DND-41 (cell line): Measurements from ENCODE around the gene TAT.

ENCODE experiments used
- ATAC-seq: fragments of 200-7000 bp; cut with Tn5 transposase; 3 replicates; pipeline ENCODE4 v1.9.1; 2021; ENCODE audit warnings: low read depth; ENCODE audit not compliant: insufficient read depth
- DNase-seq: peaks from one replicate; pipeline ENCODE4 v3.0.0-alpha.2; 2020
- H2AFZ ChIP-seq: 2 replicates; pipeline ENCODE4 v1.6.0; 2012; ENCODE audit warnings: low read depth, low read length
- H3K27ac ChIP-seq: 2 replicates; pipeline ENCODE4 v1.5.1; 2012; ENCODE audit warnings: low read length, inconsistent platforms
- H3K27me3 ChIP-seq: fragments of 200-600 bp; sonication (generic); 2 replicates; pipeline ENCODE4 v1.6.0; 2012; ENCODE audit warnings: low read length, mild to moderate bottlenecking, inconsistent platforms; ENCODE audit not compliant: insufficient read depth, poor library complexity
- H3K36me3 ChIP-seq: 2 replicates; pipeline ENCODE4 v1.5.1; 2012; ENCODE audit warnings: low read length, inconsistent platforms; ENCODE audit not compliant: insufficient read depth
- H3K4me1 ChIP-seq: 2 replicates; pipeline ENCODE4 v1.5.1; 2012; ENCODE audit warnings: mild to moderate bottlenecking, low read length; ENCODE audit not compliant: insufficient read depth
- H3K4me2 ChIP-seq: 2 replicates; pipeline ENCODE4 v1.6.0; 2012; ENCODE audit warnings: mild to moderate bottlenecking, moderate library complexity, low read length, inconsistent platforms; ENCODE audit not compliant: insufficient read depth
- H3K4me3 ChIP-seq, 2 experiments: fragments of 200-600 bp in 1 of 2; shearing (Covaris generic) in 1 of 2; 2 replicates each; pipeline ENCODE4 v1.5.1; 2012 to 2016; ENCODE audit warnings: inconsistent platforms in 2 of 2, low read length in 2 of 2, mild to moderate bottlenecking in 2 of 2, low read depth in 1 of 2, moderate library complexity in 1 of 2
- H3K79me2 ChIP-seq: 2 replicates; pipeline ENCODE4 v1.6.0; 2012; ENCODE audit warnings: low read length, inconsistent platforms; ENCODE audit not compliant: insufficient read depth
- H3K9ac ChIP-seq: 2 replicates; pipeline ENCODE4 v1.6.0; 2012; ENCODE audit warnings: low read depth, mild to moderate bottlenecking, inconsistent platforms, low read length, moderate library complexity
- H3K9me3 ChIP-seq: 2 replicates; pipeline ENCODE4 v1.5.1; 2012; ENCODE audit warnings: low read length, moderate library complexity, mild to moderate bottlenecking, inconsistent platforms; ENCODE audit not compliant: insufficient read depth, severe bottlenecking
- H4K20me1 ChIP-seq: 2 replicates; pipeline ENCODE4 v1.6.0; 2012; ENCODE audit warnings: low read length; ENCODE audit not compliant: insufficient read depth
- CTCF ChIP-seq: IDR thresholded peaks from 2 replicates; pipeline ENCODE4 v1.5.1; 2012; ENCODE audit warnings: borderline replicate concordance, low read length, moderate library complexity, mild to moderate bottlenecking; ENCODE audit not compliant: poor library complexity, severe bottlenecking; ENCODE audit errors: extremely low read depth
- EZH2 ChIP-seq: IDR thresholded peaks from 3 replicates; pipeline ENCODE4 v1.6.1; 2012; ENCODE audit warnings: borderline replicate concordance, low read depth, mild to moderate bottlenecking, moderate library complexity, low read length, inconsistent platforms; ENCODE audit not compliant: severe bottlenecking

The TAT gene

GRCh38 chr16:71532366-71532765, 44.5 kb downstream of the TAT start:
- Histone ChIP-seq H3K4me2 (no peak overlapping the region), H3K4me1 (no peaks in the 10 kb centered on the region), H4K20me1 (peaks cover 1% of the 10 kb centered on the region; the same call in 1 of the 2 replicates), H3K9me3 (no peaks in the 10 kb centered on the region), H3K79me2 (no peaks in the 10 kb centered on the region), H3K4me3 (no peak overlapping the region), H3K27me3 (no peaks in the 10 kb centered on the region), H2AFZ (no peak overlapping the region), H3K36me3 (no peaks in the 10 kb centered on the region), H3K27ac (no peak overlapping the region), H3K9ac (no peak overlapping the region)
- no peak for ATAC-seq
- no peak for DNase-seq
- no peak for TF ChIP-seq CTCF
- TF ChIP-seq EZH2 = no peak

GRCh38 chr16:71528863-71529262, 48.0 kb downstream of the TAT start:
- Histone ChIP-seq H3K9me3 (no peaks in the 10 kb centered on the region), H3K36me3 (no peaks in the 10 kb centered on the region), H3K27ac (no peak overlapping the region), H3K4me3 (no peak overlapping the region), H4K20me1 (no peaks in the 10 kb centered on the region), H3K9ac (no peak overlapping the region), H2AFZ (no peak overlapping the region), H3K27me3 (peaks cover 4% of the 10 kb centered on the region), H3K4me2 (no peak overlapping the region), H3K79me2 (no peaks in the 10 kb centered on the region), H3K4me1 (no peaks in the 10 kb centered on the region)
- ATAC-seq = no peak
- no peak for TF ChIP-seq CTCF
- TF ChIP-seq EZH2 = no peak
- DNase-seq = no peak

- Histone ChIP-seq H3K4me1 (no peaks in the 10 kb centered on the region), H3K4me3 (no peak overlapping the region), H3K27me3 (peaks cover 4% of the 10 kb centered on the region), H3K9ac (no peak overlapping the region), H3K4me2 (no peak overlapping the region), H4K20me1 (no peaks in the 10 kb centered on the region), H3K36me3 (no peaks in the 10 kb centered on the region), H2AFZ (no peak overlapping the region), H3K79me2 (no peaks in the 10 kb centered on the region), H3K9me3 (no peaks in the 10 kb centered on the region), H3K27ac (no peak overlapping the region)
- DNase-seq = no peak
- no peak for ATAC-seq
- TF ChIP-seq CTCF (no peak), EZH2 (no peak)
Measured at GRCh38 chr16:71528257-71528656, 48.6 kb downstream of the TAT start.

GRCh38 chr16:71526111-71526631, 50.7 kb downstream of the TAT start, which contains the start of gene CHST4:
Gene CHST4, plus strand, starts transcription at chr16:71526426. Its CDS starts 10,252 bp downstream, at chr16:71536678.
- Histone ChIP-seq H4K20me1 (no peaks in the 10 kb centered on the region), H3K4me2 (no peak within 1 kb of the TSS), H3K27ac (no peak within 1 kb of the TSS), H3K27me3 (peaks cover 4% of the 10 kb centered on the region), H3K79me2 (no peaks in the 10 kb centered on the region), H3K4me3 (no peak within 1 kb of the TSS), H3K36me3 (no peaks in the 10 kb centered on the region), H3K9ac (no peak within 1 kb of the TSS), H2AFZ (no peak within 1 kb of the TSS), H3K9me3 (no peaks in the 10 kb centered on the region), H3K4me1 (no peaks in the 10 kb centered on the region)
- TF ChIP-seq CTCF (no peak), EZH2 (no peak)
- ATAC-seq (no peak), DNase-seq (no peak)
